Measurements from ENCODE around the gene EEF1AKMT2.

EEF1AKMT2 gene

DNA sequence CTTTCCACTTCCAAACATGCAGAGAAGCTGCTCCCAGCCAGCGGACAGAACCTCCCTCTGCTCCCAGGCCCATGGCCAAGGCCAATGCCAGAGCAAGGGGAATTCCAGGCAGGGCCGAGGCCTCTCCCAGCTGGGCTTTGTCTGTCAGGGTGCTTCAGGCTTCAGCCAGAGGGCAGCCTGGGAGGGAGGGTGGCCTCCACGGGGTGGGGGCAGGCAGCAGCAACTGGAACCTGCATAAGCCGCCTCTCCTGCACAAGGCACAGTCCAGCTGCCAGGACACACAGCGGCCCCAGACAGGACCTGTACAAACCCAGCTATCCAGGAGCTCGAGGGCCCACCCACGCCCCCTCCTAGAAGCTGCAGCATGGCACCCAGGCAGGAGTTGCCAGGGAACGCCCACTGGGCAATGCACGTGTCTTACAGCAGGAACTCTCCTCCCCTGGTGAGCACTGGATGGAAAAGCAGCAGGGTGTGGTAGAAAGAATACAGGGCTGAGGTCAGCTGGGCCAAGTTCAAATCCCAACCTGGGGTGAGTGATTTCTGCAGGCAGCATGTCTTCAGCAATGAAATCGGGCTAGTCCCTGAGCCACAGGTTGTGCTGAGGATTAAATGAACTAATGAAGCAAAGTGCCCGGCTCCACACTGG, 55.1 kb downstream of the EEF1AKMT2 start:
- DNase-seq: no peak

GRCh38 chr10:124735491-124736286, 56.0 kb downstream of the EEF1AKMT2 start:
- DNase-seq: no peak

- no peak for DNase-seq
These were observed 57.1 kb downstream of the EEF1AKMT2 start for GRCh38 chr10:124734311-124735166.

- DNase-seq: no peak
These were observed 58.0 kb downstream of the EEF1AKMT2 start for GRCh38 chr10:124733571-124734245.

DNA sequence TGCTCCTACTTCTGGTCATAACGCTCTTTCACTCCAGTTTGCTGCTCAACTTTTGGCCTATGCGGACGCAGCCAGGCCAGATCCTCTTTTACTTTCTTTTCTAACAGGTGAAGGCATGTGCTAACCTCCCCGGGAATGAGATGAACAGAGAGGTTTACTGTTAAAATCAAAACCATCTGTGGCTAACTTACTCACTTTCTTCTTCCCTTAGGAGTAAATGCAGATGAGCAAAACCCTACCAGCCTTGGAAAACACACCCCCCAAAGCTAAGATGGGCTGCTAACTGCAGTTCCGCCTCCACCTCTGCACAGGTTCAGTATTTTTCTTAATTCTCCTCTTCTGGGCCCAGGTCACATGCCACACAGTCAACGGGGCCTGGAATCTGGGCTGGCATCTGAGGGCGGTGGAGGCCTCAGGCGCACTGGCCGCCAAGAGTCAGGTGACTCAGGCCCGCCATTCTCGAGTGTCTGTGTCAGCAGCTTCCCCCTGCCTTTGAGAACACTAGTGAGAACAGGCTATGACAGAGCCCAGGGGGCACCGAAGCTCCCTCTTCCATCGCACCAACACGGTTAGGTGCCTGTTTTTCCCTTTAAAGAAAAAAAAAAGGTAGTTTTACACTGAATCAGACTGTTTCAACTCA, 58.6 kb downstream of the EEF1AKMT2 start:
- peak; percentile 59 for DNase-seq

- DNase-seq: no peak
These were observed 60.1 kb downstream of the EEF1AKMT2 start for GRCh38 chr10:124731551-124731950.

- no peak for DNase-seq
These were observed 60.9 kb downstream of the EEF1AKMT2 start for GRCh38 chr10:124730790-124731189.

DNA sequence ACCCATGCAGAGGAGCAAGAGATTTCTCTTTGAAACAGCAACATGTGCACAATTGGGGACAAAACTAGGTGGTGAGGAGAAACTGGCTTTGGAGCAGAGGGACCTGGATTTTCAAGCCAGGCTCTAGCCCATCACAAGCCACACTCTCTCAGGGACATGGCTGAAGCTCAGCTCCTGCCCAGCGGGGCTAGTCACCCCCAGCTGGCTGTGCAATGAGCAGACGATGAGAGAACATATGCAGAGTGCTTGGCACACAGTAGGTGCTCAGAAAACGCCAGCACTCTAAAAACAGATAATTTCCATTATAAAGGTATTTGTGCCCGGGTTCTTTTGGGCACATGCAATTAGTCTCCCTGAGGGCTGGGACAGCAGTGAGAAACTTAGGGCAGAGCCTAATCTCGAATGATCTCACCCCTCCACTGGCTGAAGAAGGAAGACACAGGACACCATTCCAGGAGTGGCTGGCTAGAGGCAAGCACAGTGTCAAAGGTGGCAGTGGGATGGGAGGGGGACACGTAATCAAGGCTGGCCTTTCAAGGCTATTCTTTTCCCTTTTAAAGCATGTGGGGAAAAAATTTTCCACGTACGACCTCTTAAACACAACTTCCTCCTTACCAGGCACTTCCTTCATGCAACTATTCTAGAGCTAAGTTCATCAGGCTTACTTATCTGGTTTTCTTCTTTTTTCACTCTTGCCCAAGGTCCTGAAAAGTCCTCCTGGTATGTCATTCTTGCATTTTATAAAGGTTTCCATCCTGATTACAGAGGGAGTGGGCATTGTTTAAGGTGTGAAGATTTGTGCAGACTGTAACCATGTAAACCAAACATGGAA, 62.6 kb downstream of the EEF1AKMT2 start:
- DNase-seq: no peak

DNA sequence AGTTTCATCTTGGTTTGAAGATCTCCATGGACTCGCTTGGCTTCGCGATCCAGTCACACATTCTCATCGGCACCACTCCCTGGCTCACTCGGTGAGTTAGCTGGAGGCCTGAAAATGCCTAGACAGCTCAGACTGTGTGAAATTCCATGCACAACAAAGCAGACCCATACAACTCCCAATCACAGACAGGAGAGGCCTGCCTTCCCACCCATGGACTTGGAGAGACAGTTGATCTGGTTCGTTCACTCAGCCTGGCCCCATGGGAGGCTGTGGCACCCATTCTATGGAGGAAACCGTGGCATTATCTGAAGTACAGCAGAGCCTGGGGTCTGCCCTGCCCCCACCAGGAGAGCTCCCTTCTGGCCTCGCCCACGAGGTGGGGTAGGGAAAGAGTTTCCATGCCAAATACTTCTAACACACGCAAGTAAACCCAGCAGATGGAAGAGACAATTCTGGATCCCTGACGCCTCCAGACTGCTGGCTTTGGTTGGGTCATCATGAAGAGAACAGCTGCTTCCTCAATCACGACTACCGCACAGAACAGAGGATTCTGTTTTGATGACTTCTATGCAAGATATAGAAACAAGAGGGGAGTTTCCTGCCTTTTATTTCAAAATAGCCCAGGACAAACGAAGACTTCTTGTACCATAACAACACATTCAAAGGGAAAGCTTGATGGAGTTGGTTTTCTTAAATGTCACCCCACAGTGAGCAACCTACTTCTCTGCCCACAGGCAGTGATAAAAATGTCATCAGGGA, 63.4 kb downstream of the EEF1AKMT2 start:
- peak; percentile 49 for DNase-seq

GRCh38 chr10:124727361-124727960, 64.2 kb downstream of the EEF1AKMT2 start:
- DNase-seq: no peak

DNA sequence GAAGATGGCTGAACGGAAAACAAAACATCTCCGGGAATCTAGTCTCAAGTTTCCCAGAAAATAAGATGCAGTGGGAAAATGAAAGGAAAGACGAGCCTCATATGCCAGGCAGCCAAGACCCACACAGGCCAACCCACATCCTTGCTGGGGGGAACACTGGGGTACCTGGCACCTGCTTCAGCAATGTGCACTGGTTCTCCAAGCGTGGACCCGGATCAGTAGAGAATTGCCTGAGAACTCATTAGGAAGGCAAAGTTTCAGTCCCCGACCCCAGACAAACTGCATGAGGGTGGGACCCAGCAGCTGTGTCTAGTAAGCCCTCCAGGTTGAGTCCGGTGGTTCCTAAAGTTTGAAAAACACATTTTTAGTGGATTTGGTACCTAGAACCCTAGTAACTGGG, 65.9 kb downstream of the EEF1AKMT2 start:
- no peak for DNase-seq

DNA sequence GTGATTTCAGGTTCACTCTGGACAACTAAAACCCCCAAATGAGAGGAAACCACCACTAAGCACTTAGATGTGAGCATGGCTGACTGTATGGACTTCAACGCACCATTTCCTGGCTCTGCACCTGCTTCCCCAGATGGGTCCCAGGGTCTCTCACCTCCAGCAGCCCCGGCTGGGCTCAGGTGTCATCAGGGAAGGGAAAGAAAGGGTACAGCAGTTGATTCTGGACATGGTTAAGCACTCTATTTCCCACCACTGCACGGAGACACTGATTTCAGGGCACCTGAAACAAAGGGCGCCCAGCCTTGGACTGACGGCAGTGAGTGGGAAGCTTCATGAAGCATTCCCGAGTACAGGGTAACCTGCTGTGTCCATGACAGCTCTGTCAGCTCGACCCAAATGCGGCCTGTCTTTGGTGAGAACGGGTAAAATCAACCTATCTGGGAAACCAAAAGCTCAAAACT, 66.5 kb downstream of the EEF1AKMT2 start:
- DNase-seq: no peak

DNA sequence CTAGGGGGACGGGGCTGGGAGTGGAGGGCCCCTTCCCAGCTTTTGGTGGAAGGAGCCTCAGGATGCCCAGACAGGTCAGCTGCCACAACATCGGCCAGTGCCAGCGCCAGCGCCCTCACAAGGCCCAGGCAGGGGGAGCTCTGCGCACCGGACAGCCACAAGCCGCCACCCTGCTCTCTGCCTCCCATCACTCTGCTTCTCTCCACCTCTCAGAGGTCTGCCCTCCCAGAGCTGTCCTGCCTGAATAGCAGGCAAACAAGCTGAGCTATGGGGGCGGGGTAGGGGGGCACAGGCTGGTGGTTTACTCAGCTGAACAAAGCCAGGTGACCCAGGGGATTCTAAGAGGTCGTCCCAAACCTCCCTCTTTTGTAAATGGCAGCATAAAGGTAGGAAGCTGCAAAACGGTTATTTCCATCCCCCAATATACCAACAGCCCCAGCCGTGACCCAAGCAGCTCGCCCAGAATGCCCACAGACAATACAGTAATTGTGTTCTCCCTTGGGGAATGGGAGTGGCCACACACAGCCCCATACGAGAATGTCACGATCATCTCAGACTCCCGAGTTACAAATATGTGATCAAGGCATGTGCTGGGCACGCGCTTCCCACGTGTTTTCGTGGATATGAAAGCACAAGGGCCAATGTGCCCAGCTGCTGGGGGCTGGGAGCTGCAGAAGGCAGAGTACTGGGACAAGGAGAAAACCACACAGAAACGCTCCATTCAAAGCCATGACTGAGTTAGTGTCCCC, 67.2 kb downstream of the EEF1AKMT2 start:
- no peak for DNase-seq

- DNase-seq: no peak
These were observed 67.9 kb downstream of the EEF1AKMT2 start for GRCh38 chr10:124723826-124724225.

DNA sequence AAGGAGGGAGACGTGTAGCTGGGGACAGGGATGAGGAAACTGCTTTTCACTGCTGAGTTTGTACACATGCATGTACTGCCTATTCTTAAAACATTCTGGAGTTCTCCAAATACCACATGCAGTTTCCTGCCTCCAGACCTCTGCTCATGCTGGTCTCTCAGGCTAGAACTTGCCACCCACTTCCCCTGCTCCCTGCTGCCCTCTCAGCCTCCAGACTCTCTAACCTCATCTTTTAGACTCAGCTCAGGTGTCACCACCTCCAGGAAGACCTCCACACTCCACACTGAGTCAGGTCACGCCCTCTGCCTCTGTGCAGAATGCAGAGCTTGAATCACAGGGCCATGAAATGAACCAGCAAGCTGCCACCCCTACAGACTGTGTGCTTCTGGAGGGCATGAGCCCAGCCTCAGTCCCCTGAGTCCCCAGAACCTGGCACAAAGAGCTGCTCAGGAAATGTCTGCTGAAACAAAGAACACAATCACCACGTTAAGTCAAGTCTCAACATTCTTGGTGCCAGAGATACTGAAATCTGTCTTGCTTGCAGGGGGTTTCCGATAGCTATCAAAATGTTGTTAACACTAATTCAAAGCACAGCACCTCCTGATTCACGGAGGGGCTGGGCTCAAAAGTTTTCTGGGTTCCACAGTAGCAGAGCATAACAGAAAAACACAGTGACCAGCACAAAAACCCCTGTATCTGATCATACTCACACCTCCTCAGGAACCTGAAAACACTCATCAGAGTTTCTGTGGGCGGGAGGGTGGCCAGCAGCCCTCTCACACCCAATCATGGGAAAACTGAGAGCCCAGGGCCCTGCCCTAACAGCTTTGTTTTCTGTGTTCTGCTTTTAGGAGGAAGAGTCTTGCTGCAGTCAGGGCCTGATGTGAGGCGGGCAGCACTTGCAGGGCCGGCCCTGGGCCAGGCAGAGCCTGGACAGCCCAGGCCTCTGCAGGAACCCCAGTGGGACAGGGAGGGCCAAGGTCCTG, 68.6 kb downstream of the EEF1AKMT2 start:
- DNase-seq: peak; percentile 77

- no peak for DNase-seq
These were observed 70.2 kb downstream of the EEF1AKMT2 start for GRCh38 chr10:124721330-124722045.

DNA sequence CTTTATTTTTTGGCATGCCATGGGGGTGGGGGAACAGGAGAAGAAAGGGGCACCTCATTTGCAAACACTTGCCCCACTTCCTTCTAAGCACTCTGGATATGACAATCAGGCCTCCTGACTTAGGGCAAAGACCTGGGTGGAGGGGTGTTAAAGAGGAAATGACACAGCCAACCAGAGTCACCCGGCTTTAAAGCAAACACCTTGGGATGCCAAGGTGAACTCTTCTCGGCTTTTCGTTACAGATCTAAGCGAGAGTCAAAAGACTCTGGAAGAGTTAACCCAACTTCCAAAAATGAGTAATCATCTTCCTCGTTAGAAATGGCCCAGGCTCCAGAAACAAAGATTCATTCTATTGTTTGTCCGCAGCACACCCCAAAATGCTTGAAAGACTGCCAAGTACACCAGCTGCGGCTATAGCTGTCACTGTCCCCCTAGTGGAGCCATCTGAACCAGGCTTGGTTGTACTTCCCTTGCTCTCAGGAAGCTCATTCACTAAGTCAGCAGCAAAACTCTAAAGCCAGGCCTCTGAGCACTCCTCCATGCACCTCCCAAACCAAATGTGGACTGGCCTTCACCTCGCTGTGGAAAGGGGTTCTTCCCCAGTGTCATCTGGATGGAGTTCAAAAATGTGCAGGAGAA, 72.4 kb downstream of the EEF1AKMT2 start:
- peak; percentile 85 for DNase-seq

Measured in CD4-positive, alpha-beta T cell treated with Interleukin-17A for 1 hour (primary cell).